ENCODE data around the gene TXNRD1.

The TXNRD1 gene

DNA sequence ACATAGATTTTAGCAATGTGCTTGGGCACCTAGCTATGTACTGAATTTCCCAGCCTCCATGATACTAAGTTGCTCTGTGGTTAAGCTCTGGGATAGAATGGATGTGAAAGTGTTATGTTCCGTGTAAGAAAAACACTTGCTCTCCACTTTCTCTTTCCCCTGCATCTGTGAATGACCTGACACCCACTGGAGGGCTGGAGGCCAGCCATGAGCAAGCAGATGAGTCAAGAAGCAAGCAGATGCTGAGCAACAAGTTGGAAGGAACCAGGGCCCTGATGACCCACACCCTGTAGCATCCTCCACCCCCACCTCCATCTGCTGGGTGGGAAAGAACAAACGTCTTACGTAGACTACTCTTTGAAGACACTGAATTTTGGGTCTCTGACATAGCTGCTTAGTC lies 144.6 kb downstream of the TXNRD1 start (continued):
- TF ChIP-seq, protein P1, sequence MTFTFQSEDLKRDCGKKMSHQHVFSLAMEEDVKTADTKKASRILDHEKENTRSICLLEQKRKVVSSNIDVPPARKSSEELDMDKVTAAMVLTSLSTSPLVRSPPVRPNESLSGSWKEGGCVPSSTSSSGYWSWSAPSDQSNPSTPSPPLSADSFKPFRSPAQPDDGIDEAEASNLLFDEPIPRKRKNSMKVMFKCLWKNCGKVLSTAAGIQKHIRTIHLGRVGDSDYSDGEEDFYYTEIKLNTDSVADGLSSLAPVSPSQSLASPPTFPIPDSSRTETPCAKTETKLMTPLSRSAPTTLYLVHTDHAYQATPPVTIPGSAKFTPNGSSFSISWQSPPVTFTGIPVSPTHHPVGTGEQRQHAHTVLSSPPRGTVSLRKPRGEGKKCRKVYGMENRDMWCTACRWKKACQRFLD (tag by site-specific recombination; IDR thresholded peaks at IDR 0.05), result no peak
- TF ChIP-seq PRDM1 (tag by site-specific recombination; IDR thresholded peaks at IDR 0.05) (no peak), ZNF624 (tag by site-specific recombination; IDR thresholded peaks at IDR 0.05) (no peak), ZNF175 (tag by site-specific recombination; IDR thresholded peaks at IDR 0.05) (no peak)

DNA sequence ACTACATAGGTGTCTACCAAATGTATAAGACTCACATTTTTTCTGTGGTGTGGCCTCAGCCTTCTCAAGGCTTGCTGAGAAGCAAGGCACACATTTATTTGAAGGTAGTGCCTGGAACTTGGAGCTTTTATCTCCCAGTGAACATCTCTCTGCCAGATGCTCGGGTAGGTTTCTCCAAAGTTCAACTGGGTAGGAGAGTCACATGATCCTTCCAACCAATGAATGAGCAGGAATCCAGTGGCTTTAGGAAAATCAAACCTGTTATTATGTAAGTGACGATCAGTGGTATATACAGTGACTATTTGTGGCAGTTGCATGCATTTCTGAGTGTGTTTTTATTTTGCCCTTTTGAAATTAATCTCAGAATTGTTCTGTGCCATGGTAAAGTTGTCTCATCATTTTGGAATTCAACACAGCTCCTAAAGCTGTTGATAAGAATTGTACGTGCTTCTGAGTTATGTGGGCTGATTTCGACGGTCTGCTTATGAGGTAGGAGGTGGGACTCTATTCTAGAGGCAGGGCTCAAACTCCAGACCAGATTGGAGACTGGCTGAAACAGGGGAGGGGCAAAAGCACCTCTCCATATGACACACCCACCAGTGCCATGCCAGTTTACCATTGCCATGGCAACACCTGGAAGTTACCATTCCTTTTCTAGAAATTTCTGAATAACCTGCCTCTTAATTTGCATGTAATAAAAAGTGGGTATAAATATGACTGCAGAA lies 145.6 kb downstream of the TXNRD1 start:
- no peak for TF ChIP-seq ZBTB7A (tag by site-specific recombination; IDR thresholded peaks at IDR 0.05; ENCODE audit: low read depth)
- TF ChIP-seq OSR2 (tag by site-specific recombination; IDR thresholded peaks at IDR 0.05), result no peak
- TF ChIP-seq, protein P2, sequence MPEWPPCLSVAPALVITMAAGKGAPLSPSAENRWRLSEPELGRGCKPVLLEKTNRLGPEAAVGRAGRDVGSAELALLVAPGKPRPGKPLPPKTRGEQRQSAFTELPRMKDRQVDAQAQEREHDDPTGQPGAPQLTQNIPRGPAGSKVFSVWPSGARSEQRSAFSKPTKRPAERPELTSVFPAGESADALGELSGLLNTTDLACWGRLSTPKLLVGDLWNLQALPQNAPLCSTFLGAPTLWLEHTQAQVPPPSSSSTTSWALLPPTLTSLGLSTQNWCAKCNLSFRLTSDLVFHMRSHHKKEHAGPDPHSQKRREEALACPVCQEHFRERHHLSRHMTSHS (tag by site-specific recombination; IDR thresholded peaks at IDR 0.05), result no peak
- TF ChIP-seq ZNF707 (tag by site-specific recombination; IDR thresholded peaks at IDR 0.05), result no peak
- TF ChIP-seq ZNF544 (tag by site-specific recombination; IDR thresholded peaks at IDR 0.05), result no peak
- no peak for TF ChIP-seq ZNF792 (tag by site-specific recombination; IDR thresholded peaks at IDR 0.05)
- no peak for TF ChIP-seq ZNF146 (tag by site-specific recombination; IDR thresholded peaks at IDR 0.05)
- TF ChIP-seq ZNF701 (tag by site-specific recombination; IDR thresholded peaks at IDR 0.05), result no peak
- TF ChIP-seq ZNF16 (tag by site-specific recombination; IDR thresholded peaks at IDR 0.05; ENCODE audit: low read depth), result no peak
- TF ChIP-seq ZNF677 (tag by site-specific recombination; IDR thresholded peaks at IDR 0.05), result no peak
- TF ChIP-seq ZNF121 (tag by site-specific recombination; IDR thresholded peaks at IDR 0.05), result no peak
- TF ChIP-seq, protein P3, sequence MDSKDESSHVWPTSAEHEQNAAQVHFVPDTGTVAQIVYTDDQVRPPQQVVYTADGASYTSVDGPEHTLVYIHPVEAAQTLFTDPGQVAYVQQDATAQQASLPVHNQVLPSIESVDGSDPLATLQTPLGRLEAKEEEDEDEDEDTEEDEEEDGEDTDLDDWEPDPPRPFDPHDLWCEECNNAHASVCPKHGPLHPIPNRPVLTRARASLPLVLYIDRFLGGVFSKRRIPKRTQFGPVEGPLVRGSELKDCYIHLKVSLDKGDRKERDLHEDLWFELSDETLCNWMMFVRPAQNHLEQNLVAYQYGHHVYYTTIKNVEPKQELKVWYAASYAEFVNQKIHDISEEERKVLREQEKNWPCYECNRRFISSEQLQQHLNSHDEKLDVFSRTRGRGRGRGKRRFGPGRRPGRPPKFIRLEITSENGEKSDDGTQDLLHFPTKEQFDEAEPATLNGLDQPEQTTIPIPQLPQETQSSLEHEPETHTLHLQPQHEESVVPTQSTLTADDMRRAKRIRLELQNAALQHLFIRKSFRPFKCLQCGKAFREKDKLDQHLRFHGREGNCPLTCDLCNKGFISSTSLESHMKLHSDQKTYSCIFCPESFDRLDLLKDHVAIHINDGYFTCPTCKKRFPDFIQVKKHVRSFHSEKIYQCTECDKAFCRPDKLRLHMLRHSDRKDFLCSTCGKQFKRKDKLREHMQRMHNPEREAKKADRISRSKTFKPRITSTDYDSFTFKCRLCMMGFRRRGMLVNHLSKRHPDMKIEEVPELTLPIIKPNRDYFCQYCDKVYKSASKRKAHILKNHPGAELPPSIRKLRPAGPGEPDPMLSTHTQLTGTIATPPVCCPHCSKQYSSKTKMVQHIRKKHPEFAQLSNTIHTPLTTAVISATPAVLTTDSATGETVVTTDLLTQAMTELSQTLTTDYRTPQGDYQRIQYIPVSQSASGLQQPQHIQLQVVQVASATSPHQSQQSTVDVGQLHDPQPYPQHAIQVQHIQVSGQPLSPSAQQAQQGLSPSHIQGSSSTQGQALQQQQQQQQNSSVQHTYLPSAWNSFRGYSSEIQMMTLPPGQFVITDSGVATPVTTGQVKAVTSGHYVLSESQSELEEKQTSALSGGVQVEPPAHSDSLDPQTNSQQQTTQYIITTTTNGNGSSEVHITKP (tag by site-specific recombination; IDR thresholded peaks at IDR 0.05), result no peak
- TF ChIP-seq KLF1 (tag by site-specific recombination; IDR thresholded peaks at IDR 0.05), result no peak
- TF ChIP-seq SCRT2 (tag by site-specific recombination; IDR thresholded peaks at IDR 0.05), result no peak
- TF ChIP-seq, protein P4, sequence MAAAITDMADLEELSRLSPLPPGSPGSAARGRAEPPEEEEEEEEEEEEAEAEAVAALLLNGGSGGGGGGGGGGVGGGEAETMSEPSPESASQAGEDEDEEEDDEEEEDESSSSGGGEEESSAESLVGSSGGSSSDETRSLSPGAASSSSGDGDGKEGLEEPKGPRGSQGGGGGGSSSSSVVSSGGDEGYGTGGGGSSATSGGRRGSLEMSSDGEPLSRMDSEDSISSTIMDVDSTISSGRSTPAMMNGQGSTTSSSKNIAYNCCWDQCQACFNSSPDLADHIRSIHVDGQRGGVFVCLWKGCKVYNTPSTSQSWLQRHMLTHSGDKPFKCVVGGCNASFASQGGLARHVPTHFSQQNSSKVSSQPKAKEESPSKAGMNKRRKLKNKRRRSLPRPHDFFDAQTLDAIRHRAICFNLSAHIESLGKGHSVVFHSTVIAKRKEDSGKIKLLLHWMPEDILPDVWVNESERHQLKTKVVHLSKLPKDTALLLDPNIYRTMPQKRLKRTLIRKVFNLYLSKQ (tag by site-specific recombination; IDR thresholded peaks at IDR 0.05; ENCODE audit: borderline replicate concordance), result no peak
- TF ChIP-seq ZSCAN30 (tag by site-specific recombination; IDR thresholded peaks at IDR 0.05), result no peak
- TF ChIP-seq ZNF654 (tag by site-specific recombination; IDR thresholded peaks at IDR 0.05; ENCODE audit: low read depth), result no peak
- TF ChIP-seq ZNF311 (tag by site-specific recombination; IDR thresholded peaks at IDR 0.05; ENCODE audit: borderline replicate concordance), result no peak
- H3K9me3 ChIP-seq (ENCODE audit: control insufficient read depth, insufficient read depth, low read depth, low read length), result no peaks in the 10 kb centered on the region
- no peak overlapping the region for H3K4me3 ChIP-seq (ENCODE audit: low read depth, low read length)
- ChIA-PET POLR2A (interaction anchor here (0.6 kb wide), 1 partner anchor 723 kb away, joined by 4 read pairs; no protein-coding TSS in a partner anchor), CTCF (interaction anchor here (0.6 to 1.5 kb wide), 4 partner anchors 21 to 1717 kb away, joined by 3 to 5 read pairs (median 3); no protein-coding TSS in a partner anchor)
- H3K27ac ChIP-seq (ENCODE audit: extremely low read depth, low read depth, low read length), result no peak overlapping the region
- H3K36me3 ChIP-seq (ENCODE audit: control insufficient read depth in 2 of 2, insufficient read depth in 1 of 2, low read length in 2 of 2), result no peaks in the 10 kb centered on the region
- H3K4me1 ChIP-seq (ENCODE audit: control insufficient read depth, insufficient read depth, low read length), result no peaks in the 10 kb centered on the region
